NCI-H524 (cell line): ENCODE results near the gene BGLAP.
A peak's percentile ranks its signal among the peaks of the same experiment; 100 is the strongest.

Source experiments
- DNase-seq, 2 experiments: peaks; one replicate each; lab custom pipeline; 2025; lab: John Stamatoyannopoulos, UW

BGLAP gene

DNA sequence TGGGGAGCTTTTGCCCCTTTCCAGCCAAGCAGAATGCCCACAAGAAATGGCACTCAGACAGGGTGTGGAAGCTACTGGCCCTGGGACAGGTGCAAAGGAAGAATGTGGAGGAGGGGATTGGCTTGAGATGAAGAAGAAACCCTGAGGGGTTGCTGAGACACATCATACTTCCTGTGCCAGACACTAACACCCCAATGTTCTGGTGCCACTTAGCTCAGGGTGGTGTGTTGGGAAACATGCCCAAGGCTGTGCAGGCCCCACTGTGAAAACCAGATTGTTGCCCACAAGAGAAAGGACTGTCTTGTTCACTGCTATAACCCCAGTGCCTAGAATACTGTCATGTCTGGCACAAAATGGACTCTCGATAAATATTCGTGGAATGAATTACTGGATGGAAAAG lies 15.7 kb downstream of the BGLAP start:
- DNase-seq, result no peak

DNA sequence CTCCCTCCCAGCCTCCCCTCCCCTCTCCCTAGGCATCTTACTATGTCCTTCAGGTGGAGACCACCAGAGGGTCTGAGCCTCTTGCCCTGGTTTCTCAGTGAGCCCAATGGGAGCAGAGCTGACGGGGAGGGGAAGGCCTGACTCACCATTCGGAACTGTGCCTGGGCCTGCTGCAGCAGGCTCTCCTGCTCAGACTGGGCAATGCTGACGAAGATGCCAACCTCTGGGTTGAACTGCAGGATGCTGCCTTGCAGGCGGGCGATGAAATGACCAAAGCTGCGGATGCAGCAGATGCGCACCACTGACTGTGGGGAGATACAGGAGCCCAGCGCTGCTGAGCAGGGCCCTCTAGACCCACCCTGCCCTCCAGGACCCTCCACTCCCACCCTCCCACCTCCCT lies 16.9 kb downstream of the BGLAP start:
- no peak for DNase-seq

DNA sequence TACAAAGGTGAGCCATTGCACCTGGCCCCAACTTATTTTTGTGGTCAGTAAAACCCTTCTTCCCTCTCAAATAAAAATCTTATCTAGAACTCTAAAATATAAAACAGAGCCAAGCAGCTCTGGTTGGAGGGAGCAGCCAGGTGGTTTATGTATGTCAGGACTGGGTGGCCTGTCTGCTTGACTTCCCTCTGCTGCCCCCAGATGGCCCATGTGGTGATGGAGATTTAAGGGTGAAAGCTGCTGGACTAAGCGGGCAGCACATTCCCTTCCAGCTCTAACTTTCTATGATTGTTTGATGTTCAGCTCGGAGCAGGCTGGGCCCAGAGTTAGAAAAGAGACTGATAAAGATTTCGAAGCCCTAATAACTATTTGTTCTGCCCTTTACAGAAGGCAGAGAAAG lies 17.8 kb downstream of the BGLAP start:
- no peak for DNase-seq

DNA sequence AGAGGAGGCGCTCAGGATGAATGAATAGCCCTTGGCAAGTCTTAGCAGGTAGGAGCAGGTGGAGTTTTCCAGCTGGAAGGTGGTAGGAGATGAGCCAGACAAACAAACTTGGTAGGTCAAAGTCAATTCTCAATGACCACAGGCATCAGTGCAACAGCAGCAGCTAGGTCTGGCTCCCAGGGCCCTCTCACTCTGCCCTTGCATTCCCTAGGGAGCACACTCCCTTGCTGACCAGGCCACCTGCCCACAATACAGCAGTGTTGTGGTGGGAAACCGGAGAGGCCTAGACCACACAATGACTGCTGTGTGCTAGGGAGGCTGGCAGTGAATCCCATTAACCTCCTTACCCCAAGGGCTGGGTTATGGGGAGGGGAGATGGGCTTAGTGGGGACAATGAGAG lies 18.9 kb downstream of the BGLAP start:
- no peak for DNase-seq

DNA sequence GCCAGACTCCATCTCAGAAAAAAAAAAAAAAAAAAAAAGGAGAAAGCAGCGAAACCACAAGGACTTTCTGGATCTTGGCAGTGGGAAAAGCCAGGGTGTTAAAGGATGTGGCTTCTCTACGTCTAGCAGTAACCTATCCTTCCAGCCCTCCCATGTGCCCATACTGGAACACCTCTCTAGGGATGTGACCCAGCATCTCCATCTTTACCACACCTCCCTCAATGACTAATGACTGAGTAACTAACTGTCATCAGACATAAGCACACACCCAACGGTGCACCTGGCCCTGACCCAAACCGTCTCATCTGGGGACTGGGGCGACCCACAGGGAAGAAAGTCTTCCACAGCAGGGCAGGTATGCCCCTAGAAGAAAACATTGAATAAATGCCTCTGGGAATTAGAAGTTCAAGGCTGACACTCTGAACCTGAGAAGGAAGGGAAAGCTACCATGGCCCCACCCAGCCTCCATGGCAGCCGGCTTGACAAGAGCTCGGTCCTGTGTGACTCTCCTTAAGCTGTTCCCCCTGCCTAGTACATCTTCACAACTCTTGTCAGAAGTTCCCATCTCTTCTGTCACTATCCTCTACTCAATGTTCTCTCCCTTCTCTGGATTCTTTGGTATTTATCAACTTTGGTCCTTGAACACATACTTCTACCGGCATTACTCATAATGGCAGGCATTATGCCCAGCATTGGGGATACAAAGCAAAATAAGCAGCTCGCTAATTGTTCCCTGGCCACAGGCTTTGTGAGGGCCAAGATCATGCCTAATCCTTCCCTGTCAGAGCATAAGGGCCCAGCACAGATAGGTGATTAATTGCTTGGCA lies 20.7 kb downstream of the BGLAP start:
- DNase-seq, result no peak

DNA sequence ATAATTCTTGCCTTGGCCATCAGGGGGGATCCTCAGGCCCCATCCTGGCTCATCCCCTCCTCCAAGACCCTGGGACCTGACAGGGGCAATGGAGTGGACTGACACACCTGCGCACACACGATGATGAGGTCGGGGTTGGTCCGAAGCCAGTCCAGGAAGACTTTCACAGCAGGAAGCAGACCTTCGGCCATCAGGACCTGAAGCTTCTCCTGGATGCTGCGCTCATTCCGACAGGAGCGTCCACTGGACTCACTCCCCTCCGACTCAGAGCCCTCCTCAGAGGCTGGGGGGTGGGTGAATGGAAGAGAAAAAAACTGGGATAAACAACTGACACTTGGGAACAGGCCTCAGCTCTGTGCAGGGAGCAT lies 21.3 kb downstream of the BGLAP start:
- no peak for DNase-seq

DNA sequence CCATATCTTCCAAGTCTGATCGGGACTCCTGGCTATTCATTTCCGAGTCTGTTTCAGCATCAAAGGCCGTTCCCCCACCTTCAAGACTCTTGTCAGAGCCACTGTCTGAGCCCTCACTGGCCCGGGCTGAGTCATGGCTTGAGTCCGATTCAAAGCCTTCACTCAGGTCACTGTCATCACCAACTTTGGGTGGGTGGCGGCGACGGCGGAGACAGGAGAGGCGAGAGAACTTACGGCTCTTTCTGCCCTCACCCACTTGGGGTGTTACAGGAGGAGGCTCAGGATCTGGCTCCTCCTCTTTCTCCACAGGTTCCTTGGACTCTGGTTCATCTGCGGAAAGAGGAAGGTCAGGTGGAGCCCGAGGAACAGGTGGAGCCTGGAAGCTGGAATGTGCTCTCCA lies 24.1 kb downstream of the BGLAP start:
- no peak for DNase-seq

DNA sequence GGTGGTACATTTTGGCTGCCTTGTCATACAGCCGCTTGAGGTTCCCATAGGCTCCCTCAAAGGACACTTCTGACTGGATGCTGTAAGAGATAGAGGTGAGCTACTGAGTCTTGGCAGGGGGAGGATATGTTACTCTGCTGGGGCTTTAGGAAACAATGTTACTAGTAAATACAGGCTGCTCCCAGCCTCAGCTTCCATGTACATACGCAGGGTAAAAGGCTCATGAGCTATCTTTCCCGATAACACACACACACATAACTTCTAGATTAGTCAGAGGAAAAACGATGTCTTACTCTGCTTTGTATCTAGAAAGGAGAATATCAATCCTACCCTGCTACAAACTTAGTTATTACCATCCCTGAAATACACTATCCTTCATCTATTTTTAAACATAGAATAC lies 26.4 kb downstream of the BGLAP start:
- DNase-seq, result no peak

DNA sequence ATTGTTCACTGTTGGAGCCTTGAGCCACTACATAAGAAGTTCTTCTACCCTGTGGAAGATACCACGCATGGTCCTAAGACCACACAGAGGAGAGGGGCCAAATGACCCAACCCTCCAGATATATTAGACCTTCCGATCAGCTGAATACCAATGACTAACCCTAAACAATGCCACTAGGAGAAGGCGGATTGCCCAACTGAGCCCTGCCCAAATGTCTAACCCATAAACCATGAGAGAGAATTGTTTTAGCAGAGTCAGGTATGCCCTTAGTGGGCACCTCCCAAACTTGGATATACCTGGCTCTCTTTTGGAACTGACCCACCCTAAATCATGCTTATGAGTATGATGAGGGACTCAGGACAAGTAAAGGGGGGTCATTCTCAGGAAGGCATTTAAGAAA lies 28.3 kb downstream of the BGLAP start:
- no peak for DNase-seq

DNA sequence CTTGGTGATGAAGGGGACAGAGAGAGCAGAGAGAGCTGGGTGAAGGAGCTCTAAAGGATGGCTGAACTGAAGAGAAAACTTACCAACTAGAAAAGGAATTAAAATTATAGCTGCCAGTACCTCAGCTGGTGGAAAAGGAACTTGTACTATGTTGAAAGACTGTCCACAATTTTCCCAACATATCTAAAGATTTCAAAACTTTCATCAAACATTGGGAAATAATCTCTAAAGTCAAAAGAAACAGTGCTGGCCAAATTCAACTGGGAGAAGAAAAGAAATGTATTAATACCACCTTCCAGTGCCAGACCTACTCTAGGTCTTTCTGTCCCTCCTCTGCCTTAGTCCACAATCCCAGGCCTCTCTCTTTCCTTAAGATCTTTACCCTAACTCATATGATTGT lies 34.5 kb downstream of the BGLAP start:
- no peak for DNase-seq

DNA sequence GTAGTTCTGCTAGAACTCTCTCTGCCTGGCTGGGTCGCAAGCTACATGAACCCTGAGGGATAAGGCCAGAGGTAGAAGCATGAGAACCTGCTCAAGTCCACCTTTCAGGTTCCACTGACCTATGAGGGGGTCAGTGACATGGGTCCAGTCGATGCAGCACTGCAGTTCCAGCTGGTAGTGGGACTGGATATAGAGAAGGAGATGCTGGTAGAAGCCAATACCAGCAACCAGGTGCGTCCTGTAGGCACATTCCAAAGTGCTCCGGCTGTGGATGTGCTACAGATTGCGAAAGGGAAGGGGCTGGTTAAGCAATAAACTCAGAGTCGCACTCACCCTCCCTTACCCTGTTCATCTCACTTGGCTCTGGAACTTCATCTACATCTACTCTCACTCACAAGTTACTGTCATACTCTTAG lies 35.0 kb downstream of the BGLAP start:
- DNase-seq, result no peak

DNA sequence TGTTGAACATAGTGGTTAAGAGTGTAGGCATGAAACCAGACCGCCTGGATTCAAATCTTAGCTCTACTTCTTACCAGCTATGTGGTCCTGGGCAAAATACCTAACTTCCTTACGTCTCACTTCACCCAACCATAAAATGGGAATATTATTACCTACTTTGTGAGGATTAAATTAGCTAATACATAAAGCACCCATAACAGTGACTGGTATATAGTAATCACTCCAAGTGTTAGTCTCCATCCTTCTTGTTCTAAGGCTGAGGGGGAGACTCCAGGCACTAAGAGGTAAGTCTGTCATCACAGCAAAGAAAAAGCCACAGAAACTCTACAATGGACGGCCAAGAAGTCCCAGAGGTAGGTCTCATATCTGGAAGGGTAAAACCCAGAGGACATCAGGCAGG lies 37.9 kb downstream of the BGLAP start:
- DNase-seq, result no peak

DNA sequence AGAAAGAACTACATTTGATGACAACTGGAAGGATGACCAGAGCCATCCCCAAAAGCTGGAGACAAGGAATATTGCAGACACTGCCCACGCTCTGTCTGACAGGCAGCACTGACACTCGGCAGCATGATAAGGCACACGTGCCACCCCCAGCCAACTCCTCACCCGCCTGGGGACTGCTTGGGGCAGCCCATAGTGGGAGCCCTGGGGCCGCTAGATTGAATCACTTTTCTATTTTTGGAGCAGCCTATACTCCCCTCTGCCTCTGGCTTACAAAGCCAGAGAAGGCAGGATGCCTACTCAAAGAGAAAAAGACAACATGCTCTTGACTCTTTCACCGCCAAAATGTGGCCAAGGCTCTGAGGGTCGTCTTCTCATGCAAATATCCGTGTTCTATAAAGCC lies 39.3 kb downstream of the BGLAP start:
- no peak for DNase-seq

DNA sequence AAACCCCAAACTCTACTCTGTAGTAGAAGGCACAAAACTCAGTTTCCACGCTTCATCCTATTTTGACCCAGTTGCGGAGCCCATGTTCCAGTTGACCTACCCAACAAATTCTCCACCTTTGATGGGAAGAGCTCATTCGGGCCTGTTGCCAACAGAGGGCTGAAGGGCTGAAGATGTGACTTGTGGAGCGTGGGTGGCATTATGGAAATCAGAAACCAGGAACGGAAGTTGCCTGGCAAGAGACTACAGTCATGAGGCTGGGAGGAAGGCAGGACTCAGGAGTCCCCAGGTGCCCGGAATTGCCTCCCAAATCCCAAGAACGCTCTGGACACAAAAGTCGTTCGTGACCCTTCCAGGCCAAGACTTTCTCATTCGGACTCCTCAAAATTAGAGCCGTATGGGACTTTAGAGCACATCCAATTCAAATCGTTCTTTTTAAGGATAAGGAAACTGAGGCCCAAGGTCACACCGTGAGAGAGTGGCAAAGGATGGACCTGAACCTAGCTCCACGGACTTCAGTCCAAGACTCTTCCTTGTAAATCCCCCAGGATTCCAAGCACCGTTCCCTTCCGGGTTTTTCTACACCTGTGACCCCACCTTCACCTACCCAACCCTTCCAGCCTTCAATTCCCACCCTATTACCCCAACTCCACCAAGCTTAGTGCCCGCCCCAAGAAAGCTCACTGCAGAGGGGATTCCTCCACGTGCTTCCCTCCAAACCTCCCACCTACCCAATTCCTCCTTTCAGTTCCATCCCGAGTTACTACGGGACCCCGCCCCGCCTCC lies 39.9 kb downstream of the BGLAP start:
- DNase-seq, result peak in 1 of 2 experiments; percentile 21

DNA sequence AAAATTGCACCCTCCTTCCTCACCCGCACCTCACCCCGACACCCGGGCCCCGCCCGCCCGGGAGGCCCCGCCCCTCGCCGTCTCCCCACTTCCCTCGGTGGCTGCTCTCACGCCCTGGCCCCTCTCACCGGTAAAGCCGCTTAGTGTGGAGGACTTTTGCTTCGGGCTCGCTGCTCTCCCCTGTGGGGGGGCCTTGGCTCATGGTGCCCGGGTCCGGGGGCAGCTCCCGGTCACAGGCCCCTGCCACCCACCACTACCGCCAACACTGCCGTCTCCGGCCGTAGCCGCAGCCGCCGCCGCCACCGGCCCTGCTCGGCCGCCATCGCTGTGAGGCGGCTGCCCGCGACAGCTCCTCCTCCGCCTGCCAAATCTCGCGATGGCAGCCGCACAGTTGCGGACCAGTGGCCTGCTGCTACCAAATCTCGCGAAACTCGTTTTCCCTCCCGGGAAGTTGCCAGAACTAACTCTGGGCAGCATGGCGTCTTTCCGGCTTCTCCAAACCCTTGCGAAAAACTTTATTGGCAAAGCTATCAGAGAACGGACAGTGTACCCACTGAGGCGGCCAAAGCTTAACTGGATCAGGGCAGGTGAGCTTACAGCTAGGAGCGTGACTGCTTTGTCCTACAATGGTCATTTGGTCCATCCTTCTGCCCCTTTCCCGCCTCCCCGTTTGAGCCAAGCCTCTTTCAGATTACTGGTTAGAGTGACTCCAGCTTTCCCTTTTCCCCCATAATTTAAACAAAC lies 40.7 kb downstream of the BGLAP start, which contains the start of gene SMG5:
Gene SMG5 (minus strand): TSS at position 347 of the 744 bp plus-strand sequence. CDS start 145 bp downstream, at position 202.
- DNase-seq, result peak; percentile 95 to 97

DNA sequence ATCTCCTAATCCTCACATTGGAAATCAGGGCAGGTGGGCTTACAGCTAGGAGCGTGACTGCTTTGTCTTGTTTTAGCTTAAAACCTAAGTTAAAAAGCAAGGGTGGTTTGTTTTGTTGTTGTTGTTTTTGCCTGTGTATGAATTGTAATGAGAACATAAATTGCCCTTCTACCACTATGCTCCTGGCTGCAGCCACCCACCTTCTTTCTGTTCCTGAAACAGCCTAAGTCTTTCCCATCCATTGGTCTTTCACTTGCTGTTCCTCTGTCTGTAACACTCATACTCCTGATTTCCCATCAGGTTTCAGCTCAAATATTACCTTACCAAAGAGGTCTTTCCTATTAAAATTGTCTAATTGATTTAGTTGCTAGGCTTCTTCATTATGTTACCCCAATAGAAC lies 41.5 kb downstream of the BGLAP start:
- DNase-seq, result no peak

DNA sequence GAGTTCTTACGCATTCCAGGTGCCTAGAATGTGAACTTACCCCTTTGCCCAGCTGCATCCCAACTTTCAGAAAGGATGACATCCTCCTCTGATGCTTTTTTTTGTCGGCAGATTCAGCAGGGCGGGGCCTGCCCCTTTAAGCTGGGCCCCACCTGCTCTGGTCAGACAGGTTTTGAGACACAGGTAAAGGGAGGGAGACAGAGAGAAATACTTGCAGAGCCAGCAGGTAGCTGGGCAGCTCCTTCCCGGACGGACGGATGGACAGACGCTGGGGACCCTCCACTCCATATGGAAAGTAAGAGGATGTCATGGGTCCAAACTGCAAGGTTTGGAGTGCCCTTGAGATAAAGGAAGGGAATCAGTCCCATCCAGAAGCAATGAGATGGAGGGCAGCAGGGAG lies 42.1 kb downstream of the BGLAP start, which contains the start of gene TMEM79:
Gene TMEM79 (plus strand): TSS at position 214 of the 400 bp plus-strand sequence. CDS start 902 bp downstream, outside the sequence.
- DNase-seq, result no peak

DNA sequence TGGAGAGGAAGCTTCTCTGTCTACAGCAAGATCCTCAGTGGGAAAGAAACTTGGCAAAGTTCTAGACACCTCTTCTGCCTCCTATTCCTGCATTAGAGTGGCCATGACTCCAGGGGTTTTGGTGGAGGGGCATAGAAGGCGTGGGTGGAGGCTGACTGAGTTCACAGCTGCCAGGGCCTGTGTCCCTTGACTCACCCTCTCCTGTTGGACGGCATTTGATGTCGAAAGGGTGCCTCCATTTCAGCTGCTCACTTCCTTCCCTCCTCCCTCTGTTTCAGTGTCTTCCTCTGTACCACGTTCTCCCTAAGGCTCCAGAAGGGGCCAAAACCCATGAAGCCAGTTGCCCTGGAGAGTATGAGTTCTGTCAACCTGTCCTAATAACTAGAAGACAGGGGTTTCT lies 42.8 kb downstream of the BGLAP start:
- no peak for DNase-seq

DNA sequence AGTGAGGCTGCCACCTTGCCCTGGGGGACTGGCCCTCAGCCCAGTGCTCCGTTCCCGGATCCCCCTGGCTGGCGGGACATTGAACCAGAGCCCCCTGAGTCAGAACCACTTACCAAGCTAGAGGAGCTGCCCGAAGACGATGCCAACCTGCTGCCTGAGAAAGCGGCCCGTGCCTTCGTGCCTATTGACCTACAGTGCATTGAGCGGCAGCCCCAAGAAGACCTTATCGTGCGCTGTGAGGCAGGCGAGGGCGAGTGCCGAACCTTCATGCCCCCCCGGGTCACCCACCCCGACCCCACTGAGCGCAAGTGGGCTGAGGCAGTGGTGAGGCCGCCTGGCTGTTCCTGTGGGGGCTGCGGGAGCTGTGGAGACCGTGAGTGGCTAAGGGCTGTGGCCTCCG lies 43.5 kb downstream of the BGLAP start:
- DNase-seq, result no peak

DNA sequence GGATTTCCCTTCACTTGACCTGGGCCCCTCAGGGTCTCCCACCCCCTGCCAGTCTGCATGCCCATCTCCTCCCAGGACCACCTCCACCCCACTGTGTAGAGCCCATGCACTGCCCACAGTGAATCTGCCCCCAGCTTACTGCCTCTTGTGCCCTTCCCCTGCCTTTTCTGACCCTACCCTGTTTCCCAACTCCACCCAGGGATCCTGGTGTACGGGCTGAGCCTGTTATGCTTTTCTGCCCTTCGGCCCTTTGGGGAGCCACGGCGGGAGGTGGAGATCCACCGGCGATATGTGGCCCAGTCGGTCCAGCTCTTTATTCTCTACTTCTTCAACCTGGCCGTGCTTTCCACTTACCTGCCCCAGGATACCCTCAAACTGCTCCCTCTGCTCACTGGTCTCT lies 44.1 kb downstream of the BGLAP start:
- DNase-seq, result no peak

DNA sequence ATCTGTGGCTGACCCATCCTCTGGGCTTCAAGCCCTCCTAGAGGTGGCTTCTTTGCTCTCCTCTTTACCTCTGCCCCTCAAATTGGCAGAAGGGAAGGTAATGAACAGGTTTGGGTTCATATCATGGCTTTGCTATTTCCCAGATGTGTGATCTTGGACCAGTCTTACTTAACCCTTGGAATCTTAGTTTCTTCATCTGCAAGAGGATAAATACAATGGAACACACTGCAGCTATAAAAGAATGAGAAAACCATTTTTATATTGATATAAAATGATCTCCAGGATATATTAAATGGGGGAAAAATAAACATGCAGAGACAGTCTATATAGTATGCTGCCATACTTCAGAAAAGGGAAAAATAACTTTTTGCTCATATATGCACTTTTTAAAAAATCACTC lies 47.9 kb downstream of the BGLAP start:
- no peak for DNase-seq

DNA sequence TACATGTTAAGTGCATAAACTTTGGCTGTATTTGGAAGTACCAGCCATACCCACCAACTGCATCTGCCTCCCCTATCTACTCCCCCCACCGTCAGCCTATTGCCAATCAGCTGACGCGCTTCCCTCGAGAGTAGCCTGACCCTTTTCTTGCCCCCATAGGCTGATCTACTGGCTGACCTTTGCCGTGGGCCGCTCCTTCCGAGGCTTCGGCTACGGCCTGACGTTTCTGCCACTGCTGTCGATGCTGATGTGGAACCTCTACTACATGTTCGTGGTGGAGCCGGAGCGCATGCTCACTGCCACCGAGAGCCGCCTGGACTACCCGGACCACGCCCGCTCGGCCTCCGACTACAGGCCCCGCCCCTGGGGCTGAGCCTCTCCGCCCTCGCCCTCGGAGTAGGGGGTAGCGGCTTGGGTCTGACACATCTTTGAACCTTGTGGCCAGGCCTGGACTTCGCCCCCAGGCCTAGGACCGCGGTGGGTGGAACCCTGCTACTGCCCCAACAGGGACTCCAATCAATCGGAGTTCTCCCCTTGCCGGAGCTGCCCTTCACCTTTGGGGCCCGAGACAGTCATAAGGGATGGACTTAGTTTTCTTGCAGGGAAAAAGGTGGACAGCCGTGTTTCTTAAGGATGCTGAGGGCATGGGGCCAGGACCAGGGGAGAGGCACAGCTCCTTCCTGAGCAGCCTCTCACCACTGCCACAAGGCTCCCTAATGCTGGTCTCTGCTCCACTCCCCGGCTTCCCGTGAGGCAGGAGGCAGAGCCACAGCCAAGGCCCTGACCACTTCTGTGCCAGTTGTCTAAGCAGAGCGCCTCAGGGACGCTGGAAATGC lies 49.5 kb downstream of the BGLAP start:
- DNase-seq, result no peak
